Superior temporal gyrus (tissue), 1 donor: ENCODE measurements around the gene SDK2.
"Not testable (repeated sequence)": the region's sequence is repeated elsewhere in the genome, so short reads cannot be mapped to it uniquely, and the experiment has no call there.

Experiments
- DNase-seq: peaks from one replicate; pipeline ENCODE4 v3.0.0-alpha.2; 2016; ENCODE audit errors: extremely low spot score

SDK2 gene

DNA sequence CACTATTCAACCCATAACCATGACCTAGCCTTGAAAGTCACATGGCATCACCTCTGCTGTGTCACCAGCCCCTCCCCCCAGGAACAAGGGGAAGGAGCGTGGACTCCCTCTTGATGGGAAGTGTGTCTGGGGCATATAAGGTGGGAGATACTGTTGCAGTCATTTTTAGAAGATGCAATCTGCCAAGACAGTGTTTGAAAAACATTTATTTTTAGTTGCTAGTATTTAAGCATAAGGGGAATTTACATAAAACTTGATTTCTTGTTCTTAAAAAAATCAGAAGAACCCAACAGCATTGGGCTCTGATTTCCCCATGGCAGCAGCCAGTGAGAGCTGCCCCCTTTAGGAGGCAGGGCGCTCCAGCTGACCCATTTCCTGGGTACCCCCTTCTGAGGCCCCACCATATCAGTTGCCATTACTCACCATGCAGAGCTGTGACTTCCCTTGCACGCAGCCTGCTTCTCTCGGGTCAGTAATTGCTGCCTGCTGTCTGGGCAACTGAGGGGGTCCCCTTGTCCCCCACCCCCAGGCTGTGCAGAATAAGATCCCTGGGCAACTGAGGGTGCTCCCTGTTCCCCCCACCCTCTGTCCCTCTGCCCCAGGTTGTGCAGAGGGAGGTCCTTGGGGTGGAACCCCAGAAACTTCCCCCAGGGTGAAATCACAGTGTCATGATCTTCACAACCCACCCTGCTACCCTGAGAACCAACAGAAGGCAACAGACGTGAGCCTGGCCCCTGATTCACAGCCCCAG lies 320.7 kb downstream of the SDK2 start:
- no peak for DNase-seq

- DNase-seq, result no peak
These were observed 323.5 kb downstream of the SDK2 start for GRCh38 chr17:73320601-73321264.

GRCh38 chr17:73319766-73320165 lies 324.5 kb downstream of the SDK2 start:
- no peak for DNase-seq

GRCh38 chr17:73318836-73319235 lies 325.4 kb downstream of the SDK2 start:
- no peak for DNase-seq

DNA sequence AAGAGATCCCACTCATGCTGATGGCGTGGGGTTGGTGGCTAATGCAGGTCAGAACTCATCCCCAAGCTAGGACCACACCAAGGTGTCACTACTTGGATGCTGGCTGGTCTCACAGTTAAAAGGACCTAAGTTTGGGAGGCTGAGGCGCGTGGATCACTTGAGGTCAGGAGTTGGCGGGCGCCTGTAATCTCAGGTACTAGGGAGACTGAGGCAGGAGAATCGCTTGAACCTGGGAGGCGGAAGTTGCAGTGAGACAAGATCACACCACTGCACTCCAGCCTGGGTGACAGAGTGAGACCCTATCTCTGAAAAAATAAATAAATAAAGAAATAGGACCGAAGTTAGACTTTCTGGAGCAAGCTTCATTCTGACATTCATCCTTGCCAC lies 325.8 kb downstream of the SDK2 start:
- DNase-seq, result no peak

- DNase-seq, result no peak
These were observed 326.5 kb downstream of the SDK2 start for GRCh38 chr17:73317513-73318426.

- no peak for DNase-seq
These were observed 327.2 kb downstream of the SDK2 start for GRCh38 chr17:73316919-73317505.

DNA sequence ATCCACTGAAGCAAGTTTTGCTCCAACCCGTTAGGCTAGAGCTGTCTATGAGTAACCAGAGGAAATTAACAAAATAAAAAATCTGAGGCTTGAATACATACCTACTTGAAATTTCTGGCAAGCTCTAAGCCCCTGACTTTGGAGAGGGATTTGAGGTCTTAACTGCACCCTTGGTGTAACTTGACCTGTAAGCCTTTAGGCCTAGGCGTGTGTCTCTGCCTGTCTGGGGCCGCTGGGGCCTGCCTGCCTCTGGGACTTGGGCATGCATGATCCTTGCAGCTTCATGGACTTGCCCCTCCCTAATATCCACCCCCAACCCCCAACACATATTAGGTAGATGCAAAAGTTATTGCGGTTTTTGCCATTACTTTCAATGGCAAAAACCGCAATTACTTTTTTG lies 328.8 kb downstream of the SDK2 start:
- DNase-seq, result no peak

GRCh38 chr17:73313526-73314127 lies 330.6 kb downstream of the SDK2 start:
- DNase-seq, result no peak

- DNase-seq, result not testable (repeated sequence)
These were observed 331.4 kb downstream of the SDK2 start for GRCh38 chr17:73312887-73313286.

- DNase-seq, result peak; percentile 92
These were observed 332.2 kb downstream of the SDK2 start, which contains the start of gene CDC42EP4 for GRCh38 chr17:73311781-73312641. Gene CDC42EP4, minus strand, starts transcription at chr17:73312001. Its CDS starts 25,501 bp downstream, at chr17:73286500.

- no peak for DNase-seq
These were observed 332.8 kb downstream of the SDK2 start for GRCh38 chr17:73311428-73311780.

GRCh38 chr17:73309727-73310596 lies 334.3 kb downstream of the SDK2 start:
- DNase-seq, result no peak

GRCh38 chr17:73308959-73309358 lies 335.3 kb downstream of the SDK2 start:
- DNase-seq, result not testable (repeated sequence)

DNA sequence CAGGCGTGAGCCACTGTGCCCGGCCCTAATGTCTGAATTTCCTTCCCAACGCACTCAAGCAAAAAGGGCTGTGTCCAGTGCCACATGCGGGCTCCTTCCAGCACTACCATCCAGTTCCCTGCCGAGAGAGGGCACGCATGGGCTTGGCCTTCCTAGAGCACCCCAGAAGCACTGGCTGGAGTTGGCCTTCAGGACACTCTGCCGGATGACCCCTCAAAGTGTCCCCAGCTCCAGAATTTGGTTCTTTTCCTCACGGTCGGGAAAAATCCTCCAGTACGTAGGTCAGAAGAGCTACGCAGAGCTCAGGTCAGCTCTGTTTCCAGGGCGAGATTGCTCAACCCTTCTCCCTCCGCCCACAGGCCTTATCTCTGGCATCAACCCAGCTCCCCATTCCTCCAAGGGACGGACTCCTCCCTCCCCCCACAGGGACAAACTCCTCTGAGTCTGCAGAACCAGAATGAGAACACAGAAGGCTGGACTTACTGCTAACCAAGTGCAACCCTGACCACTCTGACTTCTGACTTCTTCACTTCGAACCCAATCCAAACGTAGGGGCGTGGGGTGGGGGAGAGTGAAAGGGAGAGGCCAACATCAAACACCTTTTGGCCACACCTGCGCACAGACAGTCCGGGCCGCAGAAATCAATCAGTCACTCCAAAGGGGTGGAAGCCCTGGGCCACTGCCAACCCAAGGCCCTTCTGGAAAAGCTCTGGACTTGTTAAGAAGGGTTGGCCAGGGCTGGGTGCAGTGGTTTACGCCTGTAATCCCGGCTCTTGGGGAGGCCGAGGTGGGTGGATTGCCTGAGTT lies 336.0 kb downstream of the SDK2 start:
- DNase-seq, result no peak

- DNase-seq, result peak; percentile 66
These were observed 337.1 kb downstream of the SDK2 start for GRCh38 chr17:73307130-73307529.

- no peak for DNase-seq
These were observed 338.1 kb downstream of the SDK2 start for GRCh38 chr17:73305845-73306836.
